Myocyte (in vitro differentiated cells): Measurements from ENCODE around the gene CTDP1. TPM values are rescaled to one million over a fixed set of nuclear protein-coding genes. Genes with fewer than 3 reads are reported as not detected.

Source experiments
- DNase-seq: peaks from one replicate; pipeline ENCODE4 v3.0.0-alpha.2; 2012; ENCODE audit warnings: low read depth
- total RNA-seq: library from RNA; depleted of rRNA; stranded (reverse); fragments of >200 nt; gene quantifications from 2 replicates; pipeline ENCODE4 v1.2.3, GENCODE V29; 2014

CTDP1 gene
- total RNA-seq, 1 donor from 2014 or later = 16.8 TPM

- no peak for DNase-seq
These were observed 40.7 kb downstream of the CTDP1 start for GRCh38 chr18:79720359-79720733.

- no peak for DNase-seq
These were observed 43.4 kb downstream of the CTDP1 start for GRCh38 chr18:79723036-79723435.

DNA sequence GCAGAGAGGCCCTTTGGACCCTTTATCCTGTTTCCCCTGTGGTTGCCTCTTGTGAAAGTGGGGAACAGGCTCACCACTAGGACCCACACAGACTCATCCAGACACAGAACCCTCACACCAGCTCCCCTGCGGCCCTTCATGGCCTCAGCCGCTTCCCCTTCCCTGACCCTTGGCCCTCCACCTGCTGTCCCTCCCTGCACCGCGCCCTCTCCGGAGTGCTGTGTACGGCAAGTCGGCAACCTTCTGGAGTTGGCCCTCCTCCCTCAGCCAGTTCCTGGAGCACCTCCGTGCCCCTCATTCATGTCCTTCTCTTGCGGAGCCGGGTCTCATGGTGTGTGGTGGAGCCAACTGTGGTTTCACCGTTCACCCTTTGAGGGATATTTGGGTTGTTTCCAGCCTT lies 44.0 kb downstream of the CTDP1 start:
- DNase-seq = no peak

- no peak for DNase-seq
These were observed 44.9 kb downstream of the CTDP1 start for GRCh38 chr18:79724299-79725080.

DNA sequence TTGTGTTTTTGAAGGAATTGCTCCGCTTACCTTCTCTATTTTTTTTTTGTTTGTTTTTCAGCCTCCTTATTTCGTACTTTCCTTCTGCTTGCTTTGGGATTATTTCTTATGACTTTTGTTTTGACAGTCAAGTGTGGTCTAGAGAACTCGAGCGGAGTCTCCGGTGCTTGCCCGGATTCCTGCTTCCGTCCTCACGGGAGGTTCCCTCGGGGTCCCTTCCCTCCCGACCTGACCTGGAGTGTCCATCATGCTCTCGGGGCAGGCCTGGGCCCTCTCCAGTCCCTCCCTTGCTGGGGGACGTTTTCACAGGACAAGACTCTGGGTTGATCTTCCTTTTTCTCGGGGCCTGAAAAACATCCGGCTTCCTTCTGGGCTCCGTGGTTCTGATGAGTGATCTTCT lies 45.9 kb downstream of the CTDP1 start:
- DNase-seq = no peak

DNA sequence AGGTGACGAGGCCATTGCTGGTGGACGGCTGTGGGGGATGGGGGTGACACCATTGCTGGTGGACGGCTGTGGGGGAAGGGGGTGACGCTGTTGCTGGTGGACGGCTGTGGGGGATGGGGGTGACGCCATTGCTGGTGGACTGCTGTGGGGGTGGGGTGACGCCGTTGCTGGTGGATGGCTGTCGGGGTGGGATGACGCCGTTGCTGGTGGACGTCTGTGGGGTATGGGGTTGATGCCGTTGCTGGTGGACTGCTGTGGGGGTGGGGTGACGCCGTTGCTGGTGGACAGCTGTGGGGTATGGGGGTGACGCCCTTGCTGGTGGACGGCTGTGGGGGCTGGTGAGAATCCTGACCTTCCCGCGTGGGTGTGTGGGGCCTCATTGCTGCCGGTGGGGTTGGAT lies 47.1 kb downstream of the CTDP1 start:
- no peak for DNase-seq

DNA sequence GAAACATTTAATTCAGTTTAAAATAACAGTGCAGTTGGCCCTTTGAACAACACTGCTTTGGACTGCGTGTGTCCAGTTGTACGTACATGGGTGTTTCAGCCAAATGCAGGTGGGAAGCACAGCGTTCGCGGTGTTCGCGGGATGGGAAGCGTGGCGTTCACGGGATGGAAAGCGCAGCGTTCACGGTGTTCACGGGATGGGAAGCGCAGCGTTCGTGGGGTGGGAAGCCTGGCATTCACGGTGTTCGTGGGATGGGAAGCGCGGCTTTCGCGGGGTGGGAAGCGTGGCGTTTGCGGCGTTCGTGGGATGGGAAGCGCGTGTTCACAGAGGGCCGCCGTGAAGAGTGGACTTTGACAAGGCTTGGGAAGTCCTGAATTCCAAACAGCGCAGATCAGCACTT lies 47.6 kb downstream of the CTDP1 start:
- no peak for DNase-seq

GRCh38 chr18:79728931-79729586 lies 49.5 kb downstream of the CTDP1 start:
- DNase-seq = no peak

- DNase-seq = no peak
These were observed 50.0 kb downstream of the CTDP1 start for GRCh38 chr18:79729611-79730010.

DNA sequence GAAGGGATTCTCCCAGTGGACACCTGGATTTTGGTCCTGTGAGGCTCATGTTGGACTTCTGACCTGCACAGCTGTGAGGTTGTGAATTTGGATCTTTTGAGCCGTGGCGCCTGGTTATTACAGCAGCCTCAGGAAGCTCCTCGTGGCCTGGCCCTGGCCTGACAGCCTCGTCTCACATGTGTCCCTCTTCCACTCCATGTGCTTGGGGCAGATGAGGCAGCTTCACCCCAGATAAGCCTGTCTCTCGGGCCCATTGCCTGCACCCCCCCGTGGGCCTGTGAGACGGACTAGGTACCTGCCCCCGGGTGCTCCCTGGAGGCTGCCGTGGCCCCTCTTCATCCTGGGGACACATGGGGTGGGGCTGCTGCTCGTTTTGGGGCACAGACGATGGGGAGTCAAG lies 51.2 kb downstream of the CTDP1 start:
- no peak for DNase-seq

DNA sequence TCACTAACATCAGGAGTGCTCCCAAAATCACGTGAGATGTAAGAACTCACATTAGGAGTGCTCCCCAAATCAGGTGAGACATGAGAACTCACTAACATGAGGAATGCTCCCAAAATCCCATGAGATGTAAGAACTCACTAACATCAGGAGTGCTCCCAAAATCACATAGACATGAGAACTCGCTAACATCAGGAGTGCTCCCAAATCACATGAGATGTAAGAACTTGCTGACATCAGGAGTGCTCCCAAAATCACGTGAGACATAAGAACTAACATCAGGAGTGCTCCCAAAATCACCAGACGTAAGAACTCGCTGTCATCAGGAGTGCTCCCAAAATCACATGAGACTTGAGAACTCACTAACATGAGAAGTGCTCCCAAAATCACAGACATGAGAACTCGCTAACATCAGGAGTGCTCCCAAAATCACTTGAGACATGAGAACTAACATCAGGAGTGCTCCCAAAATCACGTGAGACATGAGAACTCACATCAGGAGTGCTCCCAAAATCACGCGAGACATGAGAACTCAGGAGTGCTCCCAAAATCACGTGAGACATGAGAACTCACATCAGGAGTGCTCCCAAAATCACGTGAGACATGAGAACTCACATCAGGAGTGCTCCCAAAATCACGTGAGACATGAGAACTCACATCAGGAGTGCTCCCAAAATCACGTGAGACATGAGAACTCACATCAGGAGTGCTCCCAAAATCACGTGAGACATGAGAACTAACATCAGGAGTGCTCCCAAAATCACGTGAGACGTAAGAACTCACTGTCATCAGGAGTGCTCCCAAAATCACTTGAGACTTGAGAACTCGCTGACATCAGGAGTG lies 52.5 kb downstream of the CTDP1 start:
- DNase-seq = peak; percentile 8

GRCh38 chr18:79732721-79733025 lies 53.1 kb downstream of the CTDP1 start:
- DNase-seq = no peak

GRCh38 chr18:79733135-79733701 lies 53.6 kb downstream of the CTDP1 start:
- DNase-seq = no peak

GRCh38 chr18:79733986-79734770 lies 54.6 kb downstream of the CTDP1 start:
- no peak for DNase-seq

DNA sequence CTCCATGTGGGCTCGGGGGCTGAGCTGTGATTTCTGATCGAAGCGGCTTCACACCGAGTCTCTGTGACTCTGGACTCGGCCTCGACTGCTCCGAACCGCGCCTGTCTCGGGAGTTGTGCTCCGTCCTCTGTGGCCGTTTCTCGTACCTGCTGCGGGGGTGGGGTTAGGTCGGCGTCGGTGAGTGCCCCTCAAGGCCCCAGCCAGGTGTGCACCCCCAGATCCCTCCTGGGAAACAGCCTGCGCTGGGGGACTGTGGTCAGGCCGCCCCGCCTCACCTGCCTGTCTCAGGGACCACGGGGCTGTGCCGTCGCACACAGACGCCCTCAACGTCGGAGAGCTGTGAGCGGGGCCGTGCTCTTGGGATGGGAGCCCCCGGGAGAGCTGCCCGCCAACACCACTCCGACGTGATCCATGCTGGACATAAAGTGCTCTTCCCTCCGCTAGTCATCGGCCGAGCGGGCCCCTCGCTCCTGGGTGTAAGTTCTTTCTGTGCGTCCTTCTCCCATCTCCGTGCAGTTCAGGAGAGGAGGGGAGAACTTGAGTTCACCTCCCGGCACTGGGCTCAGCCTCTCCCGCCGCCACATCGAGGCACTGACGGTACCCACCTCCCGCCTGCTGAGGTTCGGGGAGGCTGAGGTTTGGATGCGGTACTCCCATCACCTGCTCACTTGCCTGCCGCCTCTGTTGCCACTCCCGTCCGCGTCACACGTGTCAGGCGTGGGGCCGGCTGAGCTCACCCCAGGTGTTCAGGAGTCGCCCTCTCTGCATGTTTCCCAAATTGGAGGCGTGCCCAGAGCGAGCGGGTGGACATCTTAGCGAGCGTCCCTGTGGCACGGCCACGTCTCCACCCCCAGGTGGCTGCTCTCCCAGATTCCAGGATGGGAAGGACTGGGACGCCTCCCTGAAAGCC lies 55.7 kb downstream of the CTDP1 start:
- no peak for DNase-seq

DNA sequence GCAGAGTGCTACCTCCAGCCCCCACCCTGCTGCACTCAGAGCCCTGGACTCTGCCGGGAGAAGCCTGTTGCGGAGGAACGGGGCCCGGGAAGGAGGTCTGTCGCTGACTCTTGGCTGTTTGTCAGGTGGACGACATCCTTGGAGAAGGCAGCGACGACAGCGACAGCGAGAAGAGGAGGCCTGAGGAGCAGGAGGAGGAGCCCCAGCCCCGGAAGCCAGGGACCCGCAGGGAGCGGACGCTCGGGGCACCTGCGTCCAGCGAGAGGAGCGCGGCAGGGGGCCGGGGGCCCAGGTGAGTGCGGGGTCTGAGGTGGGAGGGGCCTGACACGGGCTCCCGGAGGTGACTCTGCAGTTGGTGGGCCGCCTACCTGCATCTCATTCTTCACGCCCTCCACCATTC lies 56.6 kb downstream of the CTDP1 start:
- DNase-seq = no peak

DNA sequence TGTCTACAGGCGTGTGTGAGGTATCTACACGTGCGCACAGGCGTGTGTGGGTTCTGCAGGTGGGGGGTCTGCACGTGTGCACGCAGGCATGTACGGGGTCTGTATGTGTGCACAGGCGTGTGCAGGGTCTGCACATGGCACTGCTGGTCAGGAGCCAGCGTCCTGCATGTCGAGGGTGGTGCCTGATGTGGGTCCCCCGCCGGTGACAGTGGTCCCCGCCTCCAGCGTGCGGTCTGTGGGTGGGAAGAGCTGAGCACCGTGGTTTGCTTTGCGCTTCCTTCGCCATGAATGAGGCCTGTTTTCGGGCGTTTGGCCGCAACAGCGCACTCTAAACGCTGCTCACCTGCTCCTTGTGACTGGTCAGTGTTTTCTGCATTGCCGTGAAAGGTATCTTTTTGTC lies 57.2 kb downstream of the CTDP1 start:
- DNase-seq = no peak

DNA sequence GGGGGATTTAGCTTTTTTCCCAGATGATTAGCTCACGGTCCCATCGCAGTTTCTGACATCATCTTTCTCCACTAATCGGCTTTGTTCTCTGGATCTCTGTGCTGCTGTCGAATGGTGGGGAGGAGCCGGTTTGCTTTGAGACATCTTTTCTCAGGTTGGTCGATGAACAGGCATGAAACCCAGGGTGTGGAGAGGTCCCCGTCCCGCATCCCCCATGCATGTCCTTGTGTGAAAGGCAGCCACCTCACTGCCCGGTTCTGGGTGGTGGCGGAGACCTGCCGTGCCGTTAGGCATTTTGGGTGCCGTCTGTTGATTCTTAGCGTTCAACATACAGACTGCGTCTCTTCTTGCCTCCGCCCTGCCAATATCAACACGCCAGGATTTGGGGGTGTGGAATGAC lies 57.8 kb downstream of the CTDP1 start:
- DNase-seq = no peak

DNA sequence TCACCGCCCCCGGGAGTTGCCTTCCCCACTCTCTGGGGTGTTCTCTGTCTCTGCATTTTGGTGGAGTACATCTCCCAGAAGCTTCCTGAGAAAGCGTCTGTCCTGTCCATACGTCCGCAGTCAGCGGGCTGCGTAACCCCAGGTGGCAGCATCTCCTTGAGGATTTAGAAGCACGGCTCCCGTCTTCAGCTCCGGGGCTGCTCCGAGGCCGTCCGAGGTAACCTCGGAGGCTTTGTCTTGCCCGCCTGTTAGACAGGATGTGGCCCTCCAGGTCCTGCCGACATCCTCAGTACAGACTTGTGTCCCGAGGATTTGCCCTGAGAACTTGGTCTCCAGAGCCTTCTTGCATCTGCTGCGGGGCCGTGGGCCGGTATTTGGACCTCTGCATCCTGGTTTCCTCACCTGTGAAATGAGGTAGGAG lies 58.4 kb downstream of the CTDP1 start:
- DNase-seq = no peak
